Heart left ventricle (tissue), 16 donors: ENCODE data around the gene PALLD. TPM values are rescaled to one million over a fixed set of nuclear protein-coding genes. Genes with fewer than 3 reads are reported as not detected.

Experiments
- ATAC-seq, 4 donors: fragments of 200-7000 bp; cut with Tn5 transposase; one replicate each; pipeline ENCODE4 v1.9.1; 2020 to 2022; ENCODE audit warnings: moderate library complexity in 4 of 4, mild to moderate bottlenecking in 3 of 4, moderate number of reproducible peaks in 1 of 4
- DNase-seq, 5 donors: peaks; one replicate each; pipeline ENCODE4 v3.0.0-alpha.2; 2020
- H3K27ac ChIP-seq, 12 donors: fragments of 200-600 bp; sonication (generic) in 4 of 12; one replicate each; pipeline versions ENCODE4 v1.5.0 to v1.8.0; 2016 to 2022; ENCODE audit warnings: mild to moderate bottlenecking in 2 of 12
- H3K27me3 ChIP-seq, 9 donors: fragments of 200-600 bp; sonication (generic) in 2 of 9; one replicate each; pipeline versions ENCODE4 v1.5.1 to v1.8.0; 2016 to 2022; ENCODE audit warnings: mild to moderate bottlenecking in 3 of 9
- H3K36me3 ChIP-seq, 9 donors: fragments of 200-600 bp; sonication (generic) in 2 of 9; one replicate each; pipeline versions ENCODE4 v1.5.0 to v1.8.0; 2018 to 2022; ENCODE audit warnings: mild to moderate bottlenecking in 2 of 9
- H3K4me1 ChIP-seq, 12 donors: fragments of 200-600 bp; sonication (generic) in 4 of 12; one replicate each; pipeline versions ENCODE4 v1.5.0 to v1.8.0; 2016 to 2022; ENCODE audit warnings: mild to moderate bottlenecking in 3 of 12
- H3K4me3 ChIP-seq, 12 donors: fragments of 200-600 bp; sonication (generic) in 4 of 12; one replicate each; pipeline versions ENCODE4 v1.5.0 to v1.8.0; 2017 to 2022; ENCODE audit warnings: mild to moderate bottlenecking in 9 of 12, moderate library complexity in 4 of 12
- H3K9me3 ChIP-seq, 12 donors: fragments of 200-600 bp; sonication (generic) in 4 of 12; one replicate each; pipeline versions ENCODE4 v1.5.0 to v1.8.0; 2016 to 2022; ENCODE audit warnings: mild to moderate bottlenecking in 1 of 12
- POLR2A ChIP-seq, 2 donors: fragments of 450-650 bp; IDR thresholded peaks; one replicate each; pipeline ENCODE4 v1.6.1; 2017; ENCODE audit warnings: antibody characterized with exemption in 2 of 2, mild to moderate bottlenecking in 2 of 2, moderate library complexity in 2 of 2
- WGBS, 4 donors: extraction: QIAGEN DNeasy Blood & Tissue Kit in 2 of 4; methylation state at CpG; one replicate each; pipeline versions ENCODE4 v1.1.5 to v1.1.7; 2013 to 2018; 5-methylcytosine and 5-hydroxymethylcytosine counted together
- intact Hi-C, 10 donors: fragments of 100-400 bp; cut with DNase I; formaldehyde crosslinking; loops; one replicate each; pipeline versions ENCODE4 v1.11.1 to v1.14.2; 2022
- polyA plus RNA-seq, 2 donors: library from polyadenylated mRNA; stranded (reverse); fragments of 200-250 nt; gene quantifications; one replicate each; pipeline ENCODE4 v1.2.3, GENCODE V29; 2013
- total RNA-seq, 9 donors: library from RNA; depleted of rRNA in 2 of 9; stranded (reverse); fragments of >200 nt in 2 of 9; fragmentation: NEBNext Ultra II Directional in 3 of 9; extraction: Animal tissue kit (Norgen Biotek cat#: 25700) in 3 of 9; gene quantifications; one replicate each; pipeline versions ENCODE4 v1.1.0 to v1.2.4, GENCODE V29; 2016 to 2023
- TF ChIP-seq, protein P1 (sequence below), 12 donors: fragments of 200-600 bp; sonication (generic) in 4 of 12; IDR thresholded peaks; one replicate each; pipeline versions ENCODE4 v1.5.0 to v1.8.0; 2018 to 2022; ENCODE audit warnings: antibody characterized with exemption in 12 of 12, mild to moderate bottlenecking in 5 of 12
- donor health status: ischemic (EF 13 %, LVEDD 7.1; RV severe dilation, severe dysfunction).
- donor health status: healthy with polysubstance abuse.
- donor health status: DM: no; HTN: yes; CAD: no.
- donor health status: DM: no; HTN: no; CAD: no.
- donor health status: ischemic (EF 25% LVEDD 6.9; RV normal size, moderate dysfunction).
- donor health status: ischemic (EF 25% LVEDD 5.7; RV mildly dilated, moderate dysfunction).
- donor health status: healthy.
- donor health status: DM: yes; HTN: yes; CAD: no.
- donor health status: ischemic (EF 35%, LVEDD 5.7; RV mildly dilated, moderate dysfunction).
- donor health status: nonischemic (EF 11% LVEDD 7.7; RV severe dilation, severe dysfunction).
- donor health status: DM: yes; HTN: yes; CAD: no.
- donor health status: PGD.
- donor health status: ischemic (EF 29% LVEDD 5.4; RV normal size, mild dysfunction).
- donor health status: nonischemic (EF 23%, LVEDD 6.1; RV moderate dilation, normal function).

Gene PALLD
- total and polyA plus RNA-seq, 11 donors: 193 to 1,428 (median 1,015) TPM

DNA sequence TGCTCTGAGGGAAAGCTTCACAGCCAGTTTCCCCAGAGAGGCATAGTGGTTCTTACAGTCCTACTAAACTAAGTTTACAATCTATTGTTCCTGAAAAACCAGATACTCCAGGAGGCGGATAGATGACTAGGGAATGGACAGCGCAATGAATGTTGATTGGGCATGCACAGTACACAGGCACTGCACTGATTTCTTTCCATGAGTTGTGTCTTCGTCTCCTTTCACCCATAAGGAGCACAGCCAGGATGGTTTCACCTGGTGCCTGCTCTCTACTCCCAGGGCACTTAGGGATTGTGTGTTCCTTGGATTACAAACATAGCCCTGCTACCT is 144.9 kb downstream of the PALLD start:
- Histone ChIP-seq H3K4me3 (no peak overlapping the region), H3K36me3 (no peaks in the 10 kb centered on the region), H3K27me3 (no peaks in the 10 kb centered on the region), H3K4me1 (peaks cover 0 to 64% (median 32%) of the 10 kb centered on the region in 12 donors), H3K27ac (peak overlapping the region in 4 of 12 donors; percentile 1 to 47 (median 24)), H3K9me3 (no peaks in the 10 kb centered on the region)
- intact Hi-C loops: no loop called here
- ATAC-seq (peak in 1 of 4 donors; percentile 8), DNase-seq (no peak)
- 80 to 93% (median 90%) methylated on average over 3 of the region's 3 CpGs for WGBS, 4 donors
- TF ChIP-seq, protein P1, sequence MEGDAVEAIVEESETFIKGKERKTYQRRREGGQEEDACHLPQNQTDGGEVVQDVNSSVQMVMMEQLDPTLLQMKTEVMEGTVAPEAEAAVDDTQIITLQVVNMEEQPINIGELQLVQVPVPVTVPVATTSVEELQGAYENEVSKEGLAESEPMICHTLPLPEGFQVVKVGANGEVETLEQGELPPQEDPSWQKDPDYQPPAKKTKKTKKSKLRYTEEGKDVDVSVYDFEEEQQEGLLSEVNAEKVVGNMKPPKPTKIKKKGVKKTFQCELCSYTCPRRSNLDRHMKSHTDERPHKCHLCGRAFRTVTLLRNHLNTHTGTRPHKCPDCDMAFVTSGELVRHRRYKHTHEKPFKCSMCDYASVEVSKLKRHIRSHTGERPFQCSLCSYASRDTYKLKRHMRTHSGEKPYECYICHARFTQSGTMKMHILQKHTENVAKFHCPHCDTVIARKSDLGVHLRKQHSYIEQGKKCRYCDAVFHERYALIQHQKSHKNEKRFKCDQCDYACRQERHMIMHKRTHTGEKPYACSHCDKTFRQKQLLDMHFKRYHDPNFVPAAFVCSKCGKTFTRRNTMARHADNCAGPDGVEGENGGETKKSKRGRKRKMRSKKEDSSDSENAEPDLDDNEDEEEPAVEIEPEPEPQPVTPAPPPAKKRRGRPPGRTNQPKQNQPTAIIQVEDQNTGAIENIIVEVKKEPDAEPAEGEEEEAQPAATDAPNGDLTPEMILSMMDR (IDR thresholded peaks at IDR 0.05): no peak
- TF ChIP-seq POLR2A (IDR thresholded peaks at IDR 0.05): no peak

DNA sequence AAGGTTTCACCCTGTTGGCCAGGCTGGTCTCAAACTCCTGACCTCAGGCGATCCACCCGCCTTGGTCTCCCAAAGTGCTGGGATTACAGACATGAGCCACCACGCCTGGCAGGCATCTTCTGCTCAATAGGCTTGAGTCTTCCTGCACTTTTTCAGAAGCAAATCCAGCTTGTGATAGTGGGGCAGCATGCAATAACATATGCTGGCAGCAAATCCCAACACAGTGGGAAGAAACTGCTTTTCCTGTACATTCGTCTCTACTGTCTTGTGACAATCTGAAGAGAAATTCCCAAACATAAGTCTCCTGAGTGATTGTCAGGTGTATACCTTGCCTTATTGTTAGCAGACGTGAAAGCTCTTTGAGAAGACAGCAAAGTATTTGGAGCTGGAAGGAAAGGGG is 145.7 kb downstream of the PALLD start:
- Histone ChIP-seq H3K4me3 (no peak overlapping the region), H3K4me1 (peaks cover 0 to 63% (median 27%) of the 10 kb centered on the region in 12 donors), H3K27me3 (no peaks in the 10 kb centered on the region), H3K27ac (peak overlapping the region in 7 of 12 donors; percentile 19 to 63 (median 47)), H3K9me3 (no peaks in the 10 kb centered on the region), H3K36me3 (no peaks in the 10 kb centered on the region)
- DNase-seq: no peak
- 81 to 85% (median 83%) methylated on average over 5 of the region's 5 CpGs for WGBS, 4 donors
- TF ChIP-seq, protein P1 (IDR thresholded peaks at IDR 0.05): no peak
- no peak for TF ChIP-seq POLR2A (IDR thresholded peaks at IDR 0.05)
- ATAC-seq: no peak
- intact Hi-C loops: no loop called here

DNA sequence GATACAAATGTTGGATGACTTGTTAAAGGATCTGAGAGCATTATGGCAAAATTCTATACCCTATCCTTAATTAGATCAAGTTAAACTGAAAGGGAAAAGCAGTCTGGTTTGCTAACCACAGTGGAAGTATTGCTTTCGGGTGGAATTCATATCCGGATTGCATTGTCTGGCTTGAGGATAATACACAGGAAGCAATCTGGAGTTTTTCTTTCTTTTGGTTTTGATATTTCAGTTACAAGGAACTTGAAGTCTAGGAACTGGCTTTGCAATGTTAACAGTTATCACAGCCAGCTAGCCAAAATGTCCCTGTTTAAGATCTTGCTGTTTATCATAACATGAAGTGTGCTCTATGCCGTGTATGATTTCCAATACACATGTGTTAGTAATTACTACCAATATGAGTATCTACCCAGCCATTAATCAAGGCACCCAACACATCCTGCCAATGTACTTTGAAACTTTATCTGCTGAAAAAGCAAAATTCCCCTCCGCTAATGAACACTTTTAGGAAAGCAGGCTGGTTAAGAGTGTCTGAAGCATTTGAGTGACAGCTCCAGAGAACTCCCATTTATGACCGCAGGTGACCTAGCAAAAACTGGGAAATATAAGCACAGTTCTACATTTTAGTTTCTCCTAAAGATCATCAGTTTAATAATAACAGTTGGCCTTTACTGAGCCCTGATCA is 146.4 kb downstream of the PALLD start:
- peaks cover 0 to 69% (median 33%) of the 10 kb centered on the region in 12 donors for H3K4me1 ChIP-seq

DNA sequence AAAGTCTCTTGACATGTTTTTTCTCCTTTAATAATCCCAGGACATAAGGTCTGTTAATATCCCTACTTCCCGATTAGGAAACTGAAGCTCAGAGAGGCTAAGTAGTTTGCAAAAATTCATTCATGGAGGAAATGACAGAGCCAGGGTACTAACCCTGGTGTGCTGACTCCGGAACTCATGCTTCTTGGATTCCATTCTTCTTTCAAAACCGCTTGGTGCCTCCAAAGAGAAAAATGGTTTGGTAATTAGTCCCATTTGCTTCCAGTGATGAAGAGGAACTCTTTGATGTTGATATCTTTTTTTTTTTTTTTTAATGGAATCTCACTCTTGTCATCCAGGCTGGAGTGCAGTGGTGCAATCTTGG is 146.9 kb downstream of the PALLD start:
- no peak for DNase-seq
- Histone ChIP-seq H3K36me3 (no peaks in the 10 kb centered on the region), H3K4me3 (no peak overlapping the region), H3K27ac (peak overlapping the region in 4 of 12 donors; percentile 19 to 63 (median 24)), H3K4me1 (peaks cover 0 to 73% (median 34%) of the 10 kb centered on the region in 12 donors), H3K9me3 (no peaks in the 10 kb centered on the region), H3K27me3 (no peaks in the 10 kb centered on the region)
- TF ChIP-seq, protein P1 (IDR thresholded peaks at IDR 0.05): no peak
- TF ChIP-seq POLR2A (IDR thresholded peaks at IDR 0.05): no peak
- 82 to 91% (median 90%) methylated on average over 3 of the region's 3 CpGs for WGBS, 4 donors
- intact Hi-C loops: no loop called here
- ATAC-seq: no peak

More for the DNA sequence above, 146.4 kb downstream of the PALLD start:
- DNase-seq (no peak), ATAC-seq (no peak)
- intact Hi-C loops: no loop called here
- 31 to 45% (median 36%) methylated on average over 5 of the region's 5 CpGs for WGBS, 4 donors
- Histone ChIP-seq H3K36me3 (no peaks in the 10 kb centered on the region), H3K27me3 (no peaks in the 10 kb centered on the region), H3K4me3 (no peak overlapping the region), H3K9me3 (no peaks in the 10 kb centered on the region), H3K27ac (peak overlapping the region in 8 of 12 donors; percentile 6 to 63 (median 36))
- TF ChIP-seq, protein P1 (IDR thresholded peaks at IDR 0.05): no peak
- no peak for TF ChIP-seq POLR2A (IDR thresholded peaks at IDR 0.05)
